Transverse colon (tissue), 4 donors: ENCODE data around the gene MFRP.
A peak's percentile ranks its signal among the peaks of the same experiment; 100 is the strongest.

ENCODE experiments used
- POLR2A ChIP-seq: fragments of 450-650 bp; IDR thresholded peaks from one replicate; pipeline ENCODE4 v1.6.1; 2016; ENCODE audit warnings: antibody characterized with exemption, mild to moderate bottlenecking, moderate library complexity
- POLR2AphosphoS5 ChIP-seq, 3 donors: sonication (generic); formaldehyde crosslinking; IDR thresholded peaks; one replicate each; pipeline ENCODE4 v1.6.1; 2016; ENCODE audit warnings: antibody characterized with exemption in 3 of 3
- TF ChIP-seq, protein P1 (sequence below), 5 experiments: fragments of 200-600 bp in 3 of 5; fragments of 450-650 bp in 2 of 5; sonication (generic) in 3 of 5; IDR thresholded peaks; 1 replicate in 2 of 5; 2 replicates in 3 of 5; pipeline ENCODE4 v1.5.1; 2016 to 2017; ENCODE audit warnings: antibody characterized with exemption in 5 of 5, inconsistent platforms in 3 of 5, mild to moderate bottlenecking in 2 of 5, moderate library complexity in 1 of 5

DNA sequence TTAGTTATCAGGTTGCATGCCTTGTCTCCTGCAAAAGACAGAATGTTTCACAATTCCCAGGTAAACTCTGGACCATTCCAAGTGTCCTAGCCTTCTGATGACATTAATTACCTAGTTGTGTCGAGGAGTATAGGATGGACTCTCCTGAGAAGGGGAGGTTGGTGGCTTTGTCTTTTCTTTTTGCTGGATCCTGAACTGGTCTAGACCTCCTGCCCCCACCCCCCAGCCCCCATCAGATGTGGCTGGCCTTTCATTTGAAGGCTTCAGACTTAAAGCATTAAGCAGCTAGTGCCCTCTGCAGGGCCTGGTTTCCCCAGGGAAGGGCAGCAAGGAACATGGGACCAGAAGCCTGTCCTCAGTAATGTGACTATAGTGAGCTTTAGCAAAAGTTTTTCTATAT, 39.3 kb downstream of the MFRP start:
- TF ChIP-seq, protein P1, sequence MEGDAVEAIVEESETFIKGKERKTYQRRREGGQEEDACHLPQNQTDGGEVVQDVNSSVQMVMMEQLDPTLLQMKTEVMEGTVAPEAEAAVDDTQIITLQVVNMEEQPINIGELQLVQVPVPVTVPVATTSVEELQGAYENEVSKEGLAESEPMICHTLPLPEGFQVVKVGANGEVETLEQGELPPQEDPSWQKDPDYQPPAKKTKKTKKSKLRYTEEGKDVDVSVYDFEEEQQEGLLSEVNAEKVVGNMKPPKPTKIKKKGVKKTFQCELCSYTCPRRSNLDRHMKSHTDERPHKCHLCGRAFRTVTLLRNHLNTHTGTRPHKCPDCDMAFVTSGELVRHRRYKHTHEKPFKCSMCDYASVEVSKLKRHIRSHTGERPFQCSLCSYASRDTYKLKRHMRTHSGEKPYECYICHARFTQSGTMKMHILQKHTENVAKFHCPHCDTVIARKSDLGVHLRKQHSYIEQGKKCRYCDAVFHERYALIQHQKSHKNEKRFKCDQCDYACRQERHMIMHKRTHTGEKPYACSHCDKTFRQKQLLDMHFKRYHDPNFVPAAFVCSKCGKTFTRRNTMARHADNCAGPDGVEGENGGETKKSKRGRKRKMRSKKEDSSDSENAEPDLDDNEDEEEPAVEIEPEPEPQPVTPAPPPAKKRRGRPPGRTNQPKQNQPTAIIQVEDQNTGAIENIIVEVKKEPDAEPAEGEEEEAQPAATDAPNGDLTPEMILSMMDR (IDR thresholded peaks at IDR 0.05): peak in 1 of 5 experiments; percentile 4
- no peak for TF ChIP-seq POLR2A
- TF ChIP-seq POLR2AphosphoS5 (IDR thresholded peaks at IDR 0.05): no peak
